GM18870 (cell line): Measurements from ENCODE around the gene ZNF750.

Experiments used
- ATAC-seq: cut with Tn5 transposase; IDR thresholded peaks from one replicate; pipeline ENCODE4 v1.9.1; 2021; ENCODE audit warnings: moderate library complexity; ENCODE audit not compliant: unreplicated experiment

Gene ZNF750

GRCh38 chr17:82836823-82837357 lies 2.9 kb downstream of the ZNF750 start:
- no peak for ATAC-seq

DNA sequence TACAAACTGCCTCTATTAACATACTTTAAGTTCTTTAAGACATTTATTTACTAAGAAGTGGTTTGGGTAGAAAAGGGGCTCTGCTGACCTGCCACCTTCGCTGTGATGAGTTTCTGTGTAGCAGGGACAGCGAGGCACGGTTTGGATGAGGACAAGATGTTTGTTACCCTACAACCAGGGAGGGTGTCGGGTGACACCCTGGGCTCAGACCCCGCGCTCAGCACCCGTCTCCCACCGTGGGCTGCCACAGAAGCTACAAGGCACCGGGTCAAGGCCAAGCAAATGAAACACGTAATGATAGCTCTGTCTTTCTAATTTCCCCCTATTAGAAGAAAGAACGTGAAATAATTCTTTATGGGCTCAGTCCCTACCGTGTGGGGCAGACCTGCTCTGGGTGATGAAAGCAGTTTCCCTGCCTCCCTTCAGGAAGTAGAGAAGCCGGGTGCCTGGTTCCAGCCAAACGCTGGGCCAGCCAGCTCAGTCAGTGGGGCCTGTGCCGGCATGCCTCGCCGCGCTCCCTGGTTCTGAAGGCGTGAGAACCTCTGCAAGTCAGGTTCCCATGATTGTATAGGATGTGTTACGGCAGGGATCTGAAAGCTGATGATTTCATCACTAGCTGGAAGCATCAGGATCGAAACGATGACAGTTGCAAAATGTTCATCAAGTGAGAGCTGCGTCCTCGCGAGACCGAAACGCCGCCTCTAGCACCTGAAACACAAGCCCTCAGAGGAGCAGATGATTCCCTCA lies 3.9 kb downstream of the ZNF750 start:
- ATAC-seq, result no peak

DNA sequence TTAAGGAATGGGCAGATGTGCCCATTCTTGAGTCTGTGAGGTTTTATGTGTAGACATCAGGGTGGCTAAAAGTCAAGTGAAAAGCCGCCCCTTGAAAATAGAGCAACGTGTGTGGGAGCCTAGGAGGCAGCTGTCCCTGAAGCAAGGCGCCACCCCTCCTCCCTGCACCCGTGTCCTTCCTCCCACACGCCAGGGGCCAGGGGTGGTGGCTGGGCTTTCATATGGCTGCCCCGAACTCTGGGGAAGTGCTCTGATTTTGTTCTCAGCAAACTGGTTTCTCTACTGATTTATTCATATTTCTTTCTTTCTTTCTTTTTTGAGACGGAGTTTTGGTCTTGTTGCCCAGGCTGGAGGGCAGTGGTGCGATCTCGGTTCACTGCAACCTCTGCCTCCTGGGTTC lies 4.7 kb downstream of the ZNF750 start:
- ATAC-seq, result no peak

DNA sequence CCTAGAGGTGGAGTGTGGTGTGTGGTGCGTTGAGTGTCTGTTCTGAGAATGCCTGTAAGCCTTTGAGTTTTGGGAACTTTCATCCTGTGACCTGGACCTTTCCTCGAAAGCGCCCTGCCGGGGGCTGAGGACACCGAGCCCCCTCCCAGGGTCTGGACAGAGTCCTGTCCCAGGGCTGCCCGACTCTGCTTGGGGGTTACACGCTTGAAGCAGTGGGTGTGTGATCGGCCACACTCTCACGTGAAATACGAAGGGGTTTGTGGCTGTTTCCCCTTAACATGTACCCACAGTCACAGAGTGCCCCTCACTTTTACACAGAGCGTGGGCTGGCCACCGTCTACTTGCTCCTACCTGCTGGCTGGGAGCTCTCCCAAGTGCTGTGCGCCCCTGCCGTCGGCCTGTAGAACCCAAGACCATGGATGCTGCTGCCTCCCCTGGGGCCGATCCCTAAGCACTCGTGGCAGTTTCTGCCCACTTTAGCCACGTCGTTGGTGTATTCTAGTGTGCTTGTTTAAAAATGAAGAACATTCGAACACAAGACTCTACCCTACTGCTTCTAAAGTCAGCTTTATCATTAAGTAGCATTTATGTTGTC lies 6.8 kb downstream of the ZNF750 start:
- no peak for ATAC-seq

- ATAC-seq, result no peak
These were observed 7.4 kb downstream of the ZNF750 start for GRCh38 chr17:82832411-82832810.

GRCh38 chr17:82831818-82832200 lies 8.0 kb downstream of the ZNF750 start:
- ATAC-seq, result no peak

GRCh38 chr17:82831041-82831817 lies 8.6 kb downstream of the ZNF750 start:
- no peak for ATAC-seq

DNA sequence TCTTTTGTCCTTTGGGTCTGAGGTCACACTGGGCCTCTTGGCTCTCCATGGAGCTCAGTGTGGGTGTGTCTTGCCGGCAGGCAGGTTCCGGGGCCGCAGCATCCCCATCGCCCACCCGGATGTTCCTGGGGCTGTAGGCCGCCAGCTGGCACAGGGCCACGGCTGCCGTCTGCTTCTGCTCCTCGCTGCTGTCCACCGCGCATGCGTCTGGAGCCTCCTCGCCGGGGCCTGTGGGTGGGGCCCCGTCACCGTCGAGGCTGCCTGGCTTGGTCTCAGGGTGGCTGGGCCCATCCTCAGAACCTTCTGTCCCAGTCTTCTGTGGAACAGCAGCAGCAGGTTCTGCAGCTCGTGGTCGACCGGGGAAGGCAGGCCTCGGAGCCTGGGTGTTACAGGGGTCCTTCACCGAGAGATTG lies 9.6 kb downstream of the ZNF750 start:
- ATAC-seq, result no peak

DNA sequence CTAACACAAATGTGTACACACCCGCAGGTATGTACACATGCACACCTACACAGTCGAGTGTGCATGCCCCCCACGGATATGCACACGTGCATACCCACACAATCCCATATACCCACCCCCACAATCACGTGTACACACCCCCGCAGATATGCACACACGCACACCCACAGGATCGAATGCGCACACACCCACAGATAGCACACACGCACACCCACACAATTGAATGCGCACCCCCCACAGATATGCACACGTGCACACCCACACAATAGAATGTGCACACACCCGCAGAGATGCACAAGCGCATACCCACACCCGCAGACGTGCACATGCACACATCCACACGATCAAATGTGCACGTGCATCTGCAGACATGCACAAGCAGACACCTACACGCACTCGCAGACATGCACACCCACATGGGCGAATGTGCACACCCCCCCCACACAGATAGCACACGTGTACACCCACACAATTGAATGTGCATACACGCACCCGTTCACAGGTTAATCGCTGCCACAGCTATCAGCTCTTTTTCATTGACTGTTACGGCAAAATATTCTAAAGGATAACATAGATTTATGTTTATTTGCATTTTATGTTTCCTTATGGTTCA lies 10.8 kb downstream of the ZNF750 start:
- ATAC-seq, result no peak

DNA sequence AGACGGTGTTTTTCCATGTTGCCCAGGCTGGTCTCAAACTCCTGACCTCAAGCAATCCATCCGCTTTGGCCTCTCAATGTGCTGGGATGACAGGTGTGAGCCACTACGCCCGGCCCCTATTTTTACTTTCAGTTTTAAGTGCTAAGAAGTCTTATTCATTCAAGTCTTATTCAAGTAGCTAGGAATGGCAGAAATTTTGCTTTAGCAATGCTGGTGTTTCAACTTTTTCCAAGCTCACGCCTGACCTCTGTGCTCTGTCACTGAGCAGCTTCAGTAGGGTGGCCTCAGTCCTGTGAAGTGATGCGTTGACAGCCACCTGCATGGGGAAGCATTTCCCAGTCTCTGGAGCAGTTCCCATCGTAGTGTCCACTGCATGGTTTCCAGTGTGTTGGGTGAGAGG lies 12.9 kb downstream of the ZNF750 start:
- ATAC-seq, result no peak

GRCh38 chr17:82826211-82826610 lies 13.6 kb downstream of the ZNF750 start:
- no peak for ATAC-seq

GRCh38 chr17:82825540-82826124 lies 14.2 kb downstream of the ZNF750 start:
- no peak for ATAC-seq

GRCh38 chr17:82823004-82823403 lies 16.8 kb downstream of the ZNF750 start:
- ATAC-seq, result no peak

- no peak for ATAC-seq
These were observed 17.5 kb downstream of the ZNF750 start for GRCh38 chr17:82822281-82822680.

- ATAC-seq, result no peak
These were observed 18.3 kb downstream of the ZNF750 start for GRCh38 chr17:82821554-82821953.

DNA sequence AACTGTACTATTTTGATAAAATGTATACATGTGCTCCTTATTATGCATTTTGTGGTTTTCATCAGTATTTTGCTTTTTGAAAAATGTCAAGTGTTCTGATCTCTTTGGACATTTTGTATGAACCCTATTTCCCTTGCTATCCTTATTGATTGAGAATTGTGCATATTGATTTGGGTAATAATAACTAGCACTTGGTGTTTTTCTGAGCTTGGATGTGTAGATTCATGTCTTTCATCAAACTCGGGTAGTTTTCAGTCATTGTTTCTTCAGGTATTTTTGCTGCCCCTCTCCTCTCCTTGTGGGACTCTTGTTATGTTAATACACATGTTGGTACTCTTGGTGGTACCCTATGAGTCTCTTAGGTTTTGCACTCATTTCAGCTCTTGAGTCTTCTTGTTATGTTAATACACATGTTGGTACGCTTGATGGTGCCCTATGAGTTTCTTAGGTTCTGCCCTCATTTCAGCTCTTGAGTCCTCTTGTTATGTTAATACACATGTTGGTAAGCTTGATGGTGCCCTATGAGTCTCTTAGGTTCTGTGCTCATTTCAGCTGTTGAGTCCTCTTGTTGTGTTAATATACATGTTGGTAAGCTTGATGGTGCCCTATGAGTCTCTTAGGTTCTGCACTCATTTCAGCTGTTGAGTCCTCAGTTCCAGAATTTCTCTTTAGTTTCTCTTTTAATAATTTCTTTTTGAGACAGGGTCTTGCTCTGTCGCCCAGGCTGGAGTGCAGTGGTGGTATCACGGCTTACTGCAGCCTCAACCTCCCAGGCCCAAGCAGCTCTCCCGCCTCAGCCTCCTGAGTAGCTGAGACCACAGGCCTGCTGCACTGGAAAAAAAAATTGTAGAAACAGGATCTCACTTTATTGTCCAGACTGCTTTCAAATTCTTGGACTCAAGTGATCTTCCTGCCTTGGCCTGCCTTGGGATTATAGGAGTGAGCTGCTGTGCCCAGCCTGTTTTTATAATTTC lies 19.3 kb downstream of the ZNF750 start:
- no peak for ATAC-seq

DNA sequence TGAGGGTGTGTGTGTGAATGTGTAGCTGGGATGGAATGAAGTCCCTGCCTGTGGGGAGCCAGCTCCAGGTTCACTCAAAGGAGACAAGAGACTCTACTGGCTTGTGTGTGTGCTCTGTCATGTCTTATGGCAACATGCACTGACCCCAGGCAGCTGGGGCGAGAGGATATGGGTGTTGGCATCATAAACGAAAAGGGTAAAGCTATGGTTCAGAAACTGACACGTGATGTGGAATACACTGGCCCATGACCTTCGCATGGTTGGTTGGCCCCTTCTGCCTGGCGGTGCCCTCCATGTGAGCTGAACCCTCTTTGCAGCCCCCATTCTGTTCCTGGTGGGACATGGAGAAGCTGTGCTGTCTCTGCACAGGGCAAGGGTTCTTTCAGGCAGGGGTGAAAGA lies 21.9 kb downstream of the ZNF750 start:
- no peak for ATAC-seq

- ATAC-seq, result no peak
These were observed 23.5 kb downstream of the ZNF750 start for GRCh38 chr17:82816358-82816757.

GRCh38 chr17:82815790-82816305 lies 24.0 kb downstream of the ZNF750 start:
- no peak for ATAC-seq

- no peak for ATAC-seq
These were observed 24.5 kb downstream of the ZNF750 start for GRCh38 chr17:82815354-82815753.
